ENCODE data around the gene DYNC1I2. TPM values are rescaled to one million over a fixed set of nuclear protein-coding genes. Genes with fewer than 3 reads are reported as not detected.

The DYNC1I2 gene
- total RNA-seq, 1 donor from 2014 or later = 118 TPM

GRCh38 chr2:171723716-171724683 is 36.7 kb downstream of the DYNC1I2 start:
- DNase-seq (ENCODE audit: extremely low spot score, unreplicated experiment) = no peak
- no peak for TF ChIP-seq CTCF (IDR thresholded peaks at IDR 0.05)
- Mint-ChIP-seq H3K4me3 (ENCODE audit: unreplicated experiment) (no peak overlapping the region), H3K27me3 (ENCODE audit: unreplicated experiment) (no peaks in the 10 kb centered on the region), H3K4me1 (ENCODE audit: unreplicated experiment) (peaks cover 16% of the 10 kb centered on the region), H3K36me3 (ENCODE audit: unreplicated experiment) (peaks cover 30% of the 10 kb centered on the region), H3K27ac (ENCODE audit: unreplicated experiment) (no peak overlapping the region), H3K9me3 (ENCODE audit: unreplicated experiment) (no peaks in the 10 kb centered on the region)

GRCh38 chr2:171726847-171727450 is 39.7 kb downstream of the DYNC1I2 start:
- DNase-seq (ENCODE audit: extremely low spot score, unreplicated experiment) = no peak
- H3K27me3 Mint-ChIP-seq (ENCODE audit: unreplicated experiment) = no peaks in the 10 kb centered on the region
- H3K27ac Mint-ChIP-seq (ENCODE audit: unreplicated experiment) = peak overlapping the region; percentile 36
- H3K9me3 Mint-ChIP-seq (ENCODE audit: unreplicated experiment) = no peaks in the 10 kb centered on the region
- no peak overlapping the region for H3K4me3 Mint-ChIP-seq (ENCODE audit: unreplicated experiment)
- no peak for TF ChIP-seq CTCF (IDR thresholded peaks at IDR 0.05)
- H3K4me1 Mint-ChIP-seq (ENCODE audit: unreplicated experiment) = peaks cover 16% of the 10 kb centered on the region
- H3K36me3 Mint-ChIP-seq (ENCODE audit: unreplicated experiment) = peaks cover 39% of the 10 kb centered on the region

- no peak for TF ChIP-seq CTCF (IDR thresholded peaks at IDR 0.05)
- H3K27ac Mint-ChIP-seq (ENCODE audit: unreplicated experiment) = no peak overlapping the region
- H3K4me3 Mint-ChIP-seq (ENCODE audit: unreplicated experiment) = no peak overlapping the region
- H3K4me1 Mint-ChIP-seq (ENCODE audit: unreplicated experiment) = peaks cover 9% of the 10 kb centered on the region
- no peaks in the 10 kb centered on the region for H3K9me3 Mint-ChIP-seq (ENCODE audit: unreplicated experiment)
- H3K36me3 Mint-ChIP-seq (ENCODE audit: unreplicated experiment) = peaks cover 56% of the 10 kb centered on the region
- no peaks in the 10 kb centered on the region for H3K27me3 Mint-ChIP-seq (ENCODE audit: unreplicated experiment)
- DNase-seq (ENCODE audit: extremely low spot score, unreplicated experiment) = no peak
These were observed 42.0 kb downstream of the DYNC1I2 start for GRCh38 chr2:171728989-171729951.

- H3K9me3 Mint-ChIP-seq (ENCODE audit: unreplicated experiment) = no peaks in the 10 kb centered on the region
- peaks cover 61% of the 10 kb centered on the region for H3K36me3 Mint-ChIP-seq (ENCODE audit: unreplicated experiment)
- TF ChIP-seq CTCF (IDR thresholded peaks at IDR 0.05) = no peak
- no peaks in the 10 kb centered on the region for H3K27me3 Mint-ChIP-seq (ENCODE audit: unreplicated experiment)
- peaks cover 7% of the 10 kb centered on the region for H3K4me1 Mint-ChIP-seq (ENCODE audit: unreplicated experiment)
- DNase-seq (ENCODE audit: extremely low spot score, unreplicated experiment) = no peak
- H3K27ac Mint-ChIP-seq (ENCODE audit: unreplicated experiment) = no peak overlapping the region
- H3K4me3 Mint-ChIP-seq (ENCODE audit: unreplicated experiment) = no peak overlapping the region
These were observed 42.7 kb downstream of the DYNC1I2 start for GRCh38 chr2:171729952-171730317.
